A673 (cell line): ENCODE results near the gene KIR2DL4. TPM values are rescaled to one million over a fixed set of nuclear protein-coding genes. Genes with fewer than 3 reads are reported as not detected.
"Not testable (repeated sequence)": the region's sequence is repeated elsewhere in the genome, so short reads cannot be mapped to it uniquely, and the experiment has no call there.

Experiments used
- BruUV-seq: library from RNA; stranded (reverse); fragments of 400-500 nt; replicated peaks from 2 replicates; lab custom pipeline; 2021; lab: Mats Ljungman, UMichigan
- CTCF ChIA-PET: fragments of 300-600 bp; sonication (Branson Sonifier 250); formaldehyde crosslinking; loops from one replicate; lab custom pipeline; 2022; ENCODE audit warnings: antibody characterized with exemption; lab: Charles Lee
- POLR2A ChIA-PET: fragments of 300-600 bp; sonication (Branson Sonifier 250); formaldehyde crosslinking; loops from one replicate; lab custom pipeline; 2022; ENCODE audit warnings: antibody characterized with exemption; ENCODE audit not compliant: low non-redundant PET; lab: Charles Lee
- DNase-seq: peaks from one replicate; pipeline ENCODE4 v3.0.0-alpha.2; 2015; ENCODE audit warnings: low spot score
- H3K27ac ChIP-seq: fragments of 200-600 bp; sonication (generic); 2 replicates; pipeline ENCODE4 v1.5.1; 2016; ENCODE audit warnings: mixed run types, low read depth, mild to moderate bottlenecking, mixed read lengths, antibody characterized with exemption, low read length; ENCODE audit not compliant: poor library complexity, severe bottlenecking
- H3K27me3 ChIP-seq: fragments of 200-600 bp; sonication (generic); replicated peaks from 2 replicates; pipeline ENCODE4 v1.6.1; 2017; ENCODE audit warnings: mixed run types, low read depth, mild to moderate bottlenecking, mixed read lengths, antibody characterized with exemption, low read length; ENCODE audit not compliant: insufficient read depth, poor library complexity
- H3K36me3 ChIP-seq: fragments of 200-600 bp; sonication (generic); 2 replicates; pipeline ENCODE4 v1.6.1; 2016; ENCODE audit warnings: mixed run types, mild to moderate bottlenecking, mixed read lengths, antibody characterized with exemption, low read length; ENCODE audit not compliant: insufficient read depth, poor library complexity, severe bottlenecking
- H3K4me1 ChIP-seq: fragments of 200-600 bp; sonication (generic); 2 replicates; pipeline ENCODE4 v1.6.1; 2017; ENCODE audit warnings: mixed run types, mild to moderate bottlenecking, mixed read lengths, antibody characterized with exemption, low read length; ENCODE audit not compliant: insufficient read depth, poor library complexity, severe bottlenecking
- H3K4me3 ChIP-seq: fragments of 200-600 bp; sonication (generic); 2 replicates; pipeline ENCODE4 v1.5.1; 2016; ENCODE audit warnings: low read depth, mixed run types, mild to moderate bottlenecking, mixed read lengths, low read length; ENCODE audit not compliant: poor library complexity, severe bottlenecking
- H3K9me3 ChIP-seq: fragments of 200-600 bp; sonication (generic); 2 replicates; pipeline ENCODE4 v1.6.1; 2016; ENCODE audit warnings: mixed run types, low read depth, mild to moderate bottlenecking, mixed read lengths, antibody characterized with exemption, low read length; ENCODE audit not compliant: poor library complexity, severe bottlenecking
- CTCF ChIP-seq: fragments of 300-800, 200-600 bp; sonication (generic); conservative IDR thresholded peaks from 2 replicates; pipeline ENCODE4 v1.5.1; 2017; ENCODE audit warnings: low read depth, mild to moderate bottlenecking, antibody characterized with exemption, low read length, moderate library complexity, mixed read lengths
- EZH2 ChIP-seq: fragments of 200-600 bp; sonication (generic); IDR thresholded peaks from 2 replicates; pipeline ENCODE4 v1.6.1; 2017; ENCODE audit warnings: borderline replicate concordance, low read depth, mild to moderate bottlenecking, mixed read lengths, antibody characterized with exemption, low read length; ENCODE audit not compliant: poor library complexity, severe bottlenecking
- intact Hi-C: fragments of 100-400 bp; cut with micrococcal nuclease; formaldehyde crosslinking; loops from one replicate; pipeline ENCODE4 v1.10.0; 2022; ENCODE audit not compliant: unreplicated experiment
- total RNA-seq: library from RNA; stranded (reverse); gene quantifications from 2 replicates; pipeline ENCODE4 v1.2.3, GENCODE V29; 2021

The KIR2DL4 gene
- total RNA-seq, 1 experiment from 2014 or later, result not detected

GRCh38 chr19:54782916-54783315, 20.5 kb upstream of the KIR2DL4 start:
- CTCF ChIA-PET, intact Hi-C loops, H3K4me3 ChIP-seq, H3K9me3 ChIP-seq, H3K27ac ChIP-seq, H3K27me3 ChIP-seq, H3K36me3 ChIP-seq, BruUV-seq, POLR2A ChIA-PET, DNase-seq, H3K4me1 ChIP-seq: not testable (repeated sequence)

GRCh38 chr19:54786091-54786723, 17.2 kb upstream of the KIR2DL4 start:
- H3K4me1 ChIP-seq, POLR2A ChIA-PET, BruUV-seq, intact Hi-C loops, DNase-seq, H3K36me3 ChIP-seq, H3K4me3 ChIP-seq, H3K9me3 ChIP-seq, H3K27ac ChIP-seq, CTCF ChIA-PET, H3K27me3 ChIP-seq: not testable (repeated sequence)

- H3K9me3 ChIP-seq, H3K36me3 ChIP-seq, CTCF ChIA-PET, DNase-seq, H3K27me3 ChIP-seq, BruUV-seq, H3K4me1 ChIP-seq, H3K4me3 ChIP-seq, intact Hi-C loops, POLR2A ChIA-PET, H3K27ac ChIP-seq: not testable (repeated sequence)
Observed at GRCh38 chr19:54788154-54788553, 15.3 kb upstream of the KIR2DL4 start.

- TF ChIP-seq EZH2, result no peak
- TF ChIP-seq CTCF, result no peak
- ChIA-PET POLR2A (no interaction called here), CTCF (no interaction called here)
- DNase-seq, result no peak
- Histone ChIP-seq H3K27me3 (peaks cover 3% of the 10 kb centered on the region), H3K4me1 (no peaks in the 10 kb centered on the region), H3K36me3 (no peaks in the 10 kb centered on the region), H3K9me3 (no peaks in the 10 kb centered on the region), H3K4me3 (no peak overlapping the region), H3K27ac (no peak overlapping the region)
- intact Hi-C loops, result no loop called here
- BruUV-seq, result no TSS peak
Observed at GRCh38 chr19:54790711-54791110, 12.7 kb upstream of the KIR2DL4 start.
